Measurements from ENCODE around the gene ZNF354C. TPM values are rescaled to one million over a fixed set of nuclear protein-coding genes. Genes with fewer than 3 reads are reported as not detected.

The ZNF354C gene
- 2.8 and 3.0 TPM in 2 replicates for total RNA-seq

GRCh38 chr5:179060116-179061008 lies at the start of gene ZNF354C:
ZNF354C (plus strand) TSS chr5:179060373; CDS start chr5:179062069, 1,696 bp downstream.

GRCh38 chr5:179023528-179024189 lies 36.5 kb upstream of the ZNF354C start, which contains the start of gene ZNF879:
ZNF879 (plus strand) TSS chr5:179023804; CDS start chr5:179025005, 1,201 bp downstream.

Other genes with a start within 250 kb of the ZNF354C start
- 3.3 and 4.7 TPM in 2 replicates for gene ZNF354B, start 200.4 kb upstream of the ZNF354C start, total RNA-seq
- 0.67 and 1.0 TPM in 2 replicates for gene ZFP2, start 164.5 kb upstream of the ZNF354C start, total RNA-seq
- gene ZNF454, start 119.2 kb upstream of the ZNF354C start, total RNA-seq, result 0.84 and 1.2 TPM in 2 replicates
- not detected in 2 replicates for gene GRM6, start 65.1 kb upstream of the ZNF354C start, total RNA-seq
- gene ZNF879, start 36.6 kb upstream of the ZNF354C start, total RNA-seq, result 1.2 and 2.9 TPM in 2 replicates

Data from bronchus fibroblast of lung (primary cell).